Effector memory CD8-positive, alpha-beta T cell (primary cell): Measurements from ENCODE around the gene GPC6.

Source experiments
- ATAC-seq: fragments of 150-1000 bp; cut with Tn5 transposase; replicated peaks from 2 replicates; pipeline ENCODE4 v1.10.0; 2021; ENCODE audit warnings: mild to moderate bottlenecking, moderate library complexity
- DNase-seq, 3 experiments: peaks; one replicate each; pipeline ENCODE4 v3.0.0; 2021
- H3K27ac Mint-ChIP-seq, 2 donors: one replicate each; pipeline ENCODE4 v1.8.0; 2022; ENCODE audit warnings: mild to moderate bottlenecking in 2 of 2, mixed read lengths in 2 of 2, moderate library complexity in 2 of 2
- H3K27me3 Mint-ChIP-seq, 2 donors: one replicate each; pipeline ENCODE4 v1.8.0; 2022; ENCODE audit warnings: mixed read lengths in 2 of 2
- H3K36me3 Mint-ChIP-seq: one replicate; pipeline ENCODE4 v1.8.0; 2022; ENCODE audit warnings: mild to moderate bottlenecking, moderate library complexity, mixed read lengths; ENCODE audit not compliant: insufficient read depth
- H3K4me1 Mint-ChIP-seq, 2 donors: one replicate each; pipeline ENCODE4 v1.8.0; 2022; ENCODE audit warnings: low read depth in 2 of 2, mixed read lengths in 2 of 2
- H3K4me3 Mint-ChIP-seq, 2 donors: one replicate each; pipeline ENCODE4 v1.8.0; 2022; ENCODE audit warnings: mild to moderate bottlenecking in 2 of 2, mixed read lengths in 2 of 2, moderate library complexity in 2 of 2
- H3K9me3 Mint-ChIP-seq, 2 donors: one replicate each; pipeline ENCODE4 v1.8.0; 2022; ENCODE audit warnings: mixed read lengths in 2 of 2

Gene GPC6

DNA sequence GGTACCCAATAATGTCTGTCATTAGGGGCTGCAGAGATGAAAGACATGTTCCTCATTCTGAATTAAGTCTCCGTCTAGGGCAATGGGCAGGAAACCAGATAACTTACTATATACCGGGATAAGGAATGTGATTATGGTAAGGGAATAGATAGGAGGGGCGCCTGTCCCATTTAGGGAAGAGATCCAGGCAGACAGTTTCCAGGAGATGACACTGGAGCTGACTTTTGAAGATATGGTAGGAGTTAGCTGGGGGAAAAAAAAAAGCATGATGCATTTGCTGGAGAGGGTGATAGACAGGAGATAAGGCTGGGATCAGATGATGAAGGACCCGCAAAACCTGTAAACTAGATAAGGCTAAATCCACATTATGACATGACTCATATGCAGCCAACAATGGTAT lies 912.2 kb downstream of the GPC6 start:
- Mint-ChIP-seq H3K4me1 (no peaks in the 10 kb centered on the region), H3K27ac (no peak overlapping the region), H3K9me3 (no peaks in the 10 kb centered on the region), H3K27me3 (peaks cover 0 to 6% of the 10 kb centered on the region in 2 donors), H3K4me3 (no peak overlapping the region), H3K36me3 (no peaks in the 10 kb centered on the region)
- DNase-seq, result no peak
- no peak for ATAC-seq

- Mint-ChIP-seq H3K4me3 (no peak overlapping the region), H3K27ac (no peak overlapping the region), H3K36me3 (no peaks in the 10 kb centered on the region), H3K4me1 (no peaks in the 10 kb centered on the region), H3K9me3 (no peaks in the 10 kb centered on the region), H3K27me3 (peaks cover 0 to 6% of the 10 kb centered on the region in 2 donors)
- DNase-seq, result no peak
- no peak for ATAC-seq
These were observed 912.9 kb downstream of the GPC6 start for GRCh38 chr13:94139393-94139995.

DNA sequence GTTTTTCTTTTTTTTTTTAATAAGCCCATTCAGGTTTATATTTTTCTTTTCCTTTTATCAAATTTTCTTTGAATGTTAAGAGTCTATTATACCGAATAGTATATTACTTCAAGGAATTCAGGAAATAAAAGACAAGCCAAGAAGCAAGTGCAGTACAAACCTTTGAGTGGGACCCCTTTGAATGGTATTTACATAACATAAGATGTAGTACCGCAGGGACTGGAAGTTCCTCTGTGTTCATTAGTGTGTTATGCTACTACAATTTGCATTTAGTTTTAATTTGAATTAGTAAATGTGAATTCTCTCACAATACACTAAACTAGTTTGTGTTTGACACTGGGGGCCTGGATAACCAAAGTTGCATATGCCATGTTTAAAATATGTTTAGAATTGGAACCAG lies 913.4 kb downstream of the GPC6 start:
- ATAC-seq (no peak), DNase-seq (no peak)
- Mint-ChIP-seq H3K36me3 (no peaks in the 10 kb centered on the region), H3K4me3 (no peak overlapping the region), H3K27me3 (peaks cover 0 to 6% of the 10 kb centered on the region in 2 donors), H3K9me3 (no peaks in the 10 kb centered on the region), H3K4me1 (no peaks in the 10 kb centered on the region), H3K27ac (no peak overlapping the region)

- H3K27ac Mint-ChIP-seq, result no peak overlapping the region
- no peaks in the 10 kb centered on the region for H3K36me3 Mint-ChIP-seq
- ATAC-seq (no peak), DNase-seq (no peak)
- H3K27me3 Mint-ChIP-seq, result peaks cover 0 to 6% of the 10 kb centered on the region in 2 donors
- H3K4me3 Mint-ChIP-seq, result no peak overlapping the region
- H3K9me3 Mint-ChIP-seq, result no peaks in the 10 kb centered on the region
- no peaks in the 10 kb centered on the region for H3K4me1 Mint-ChIP-seq
These were observed 913.9 kb downstream of the GPC6 start for GRCh38 chr13:94140511-94140910.

GRCh38 chr13:94143624-94144350 lies 917.2 kb downstream of the GPC6 start:
- ATAC-seq (no peak), DNase-seq (no peak)
- Mint-ChIP-seq H3K27me3 (peaks cover 0 to 8% of the 10 kb centered on the region in 2 donors), H3K27ac (no peak overlapping the region), H3K4me3 (no peak overlapping the region), H3K4me1 (no peaks in the 10 kb centered on the region), H3K9me3 (no peaks in the 10 kb centered on the region), H3K36me3 (no peaks in the 10 kb centered on the region)

DNA sequence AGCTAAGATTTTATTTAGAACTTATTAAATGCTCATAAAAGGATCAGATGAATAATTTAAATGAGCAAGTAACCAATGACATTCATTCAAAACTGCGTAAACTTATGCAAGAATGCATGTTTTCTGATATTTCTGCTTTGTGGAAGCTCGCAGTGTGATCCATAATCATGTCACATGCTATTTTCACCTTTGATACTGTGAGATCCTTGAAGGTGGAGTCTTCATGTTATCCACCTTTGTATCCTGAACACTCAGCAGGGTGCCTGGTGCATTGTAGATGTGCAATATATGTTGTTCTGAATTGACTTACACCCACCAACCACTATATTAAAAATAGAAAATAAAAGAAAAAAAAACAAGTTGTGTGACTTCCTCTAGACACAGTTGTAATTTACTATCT lies 919.4 kb downstream of the GPC6 start:
- no peak for DNase-seq
- peaks cover 20 to 29% of the 10 kb centered on the region in 2 donors for H3K27me3 Mint-ChIP-seq
- H3K27ac Mint-ChIP-seq, result no peak overlapping the region
- no peak overlapping the region for H3K4me3 Mint-ChIP-seq
- no peaks in the 10 kb centered on the region for H3K4me1 Mint-ChIP-seq
- no peaks in the 10 kb centered on the region for H3K36me3 Mint-ChIP-seq
- no peak for ATAC-seq
- no peaks in the 10 kb centered on the region for H3K9me3 Mint-ChIP-seq

GRCh38 chr13:94153586-94153985 lies 927.0 kb downstream of the GPC6 start:
- DNase-seq, result no peak
- peaks cover 0 to 2% of the 10 kb centered on the region in 2 donors for H3K4me1 Mint-ChIP-seq
- no peak overlapping the region for H3K27ac Mint-ChIP-seq
- peaks cover 34 to 42% of the 10 kb centered on the region in 2 donors for H3K27me3 Mint-ChIP-seq
- no peak for ATAC-seq
- H3K36me3 Mint-ChIP-seq, result no peaks in the 10 kb centered on the region
- H3K4me3 Mint-ChIP-seq, result no peak overlapping the region
- no peaks in the 10 kb centered on the region for H3K9me3 Mint-ChIP-seq

DNA sequence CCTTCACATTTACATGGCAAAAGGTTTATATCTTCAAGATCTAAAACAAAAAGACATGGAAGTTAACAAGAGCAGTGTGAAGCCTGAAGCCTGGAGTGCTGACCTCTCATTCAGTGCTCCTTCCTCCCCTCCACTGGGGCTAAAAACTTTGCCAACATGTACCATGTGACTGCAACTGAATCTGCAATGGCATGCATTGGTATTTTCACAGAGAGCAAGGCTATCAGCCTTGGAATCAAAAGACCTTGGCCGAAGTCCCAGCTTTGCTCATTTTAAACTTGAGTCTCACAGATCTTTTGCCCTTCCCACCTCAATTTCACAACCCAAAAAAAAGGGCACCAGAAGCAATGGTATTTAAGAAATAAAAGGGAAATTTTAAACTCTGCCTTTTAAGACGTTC lies 927.8 kb downstream of the GPC6 start:
- Mint-ChIP-seq H3K27ac (no peak overlapping the region), H3K4me3 (no peak overlapping the region), H3K27me3 (peaks cover 28 to 34% of the 10 kb centered on the region in 2 donors), H3K36me3 (no peaks in the 10 kb centered on the region), H3K9me3 (no peaks in the 10 kb centered on the region), H3K4me1 (peaks cover 0 to 2% of the 10 kb centered on the region in 2 donors)
- ATAC-seq (no peak), DNase-seq (no peak)

GRCh38 chr13:94157705-94158218 lies 931.2 kb downstream of the GPC6 start:
- no peak for ATAC-seq
- peaks cover 14 to 15% of the 10 kb centered on the region in 2 donors for H3K27me3 Mint-ChIP-seq

DNA sequence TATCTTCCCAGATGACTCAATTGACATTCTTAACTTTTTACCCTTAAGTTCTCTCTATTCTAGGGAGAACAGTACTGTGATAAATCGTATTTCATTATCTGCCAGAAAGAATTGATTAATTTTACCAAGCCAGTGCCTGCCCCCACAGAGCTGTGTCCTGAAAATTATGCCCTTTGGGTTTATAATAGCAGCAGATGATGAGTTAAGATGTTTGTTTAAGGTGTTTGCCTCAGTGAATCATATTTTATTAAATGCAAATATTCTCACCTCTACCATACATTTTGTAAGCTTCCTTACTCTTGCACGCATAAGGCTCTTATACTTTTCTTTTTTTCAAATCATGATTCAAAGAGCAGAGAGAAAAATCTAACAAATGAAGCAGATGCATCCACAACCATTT lies 934.3 kb downstream of the GPC6 start:
- DNase-seq, result no peak
- Mint-ChIP-seq H3K4me3 (no peak overlapping the region), H3K27me3 (peaks cover 0 to 7% of the 10 kb centered on the region in 2 donors), H3K4me1 (peaks cover 0 to 3% of the 10 kb centered on the region in 2 donors), H3K36me3 (peaks cover 3% of the 10 kb centered on the region), H3K9me3 (no peaks in the 10 kb centered on the region), H3K27ac (no peak overlapping the region)
- no peak for ATAC-seq

More at GRCh38 chr13:94157705-94158218, 931.2 kb downstream of the GPC6 start:
- H3K4me3 Mint-ChIP-seq, result no peak overlapping the region
- H3K4me1 Mint-ChIP-seq, result peaks cover 0 to 3% of the 10 kb centered on the region in 2 donors
- H3K27ac Mint-ChIP-seq, result peak overlapping the region in 1 of 2 donors; percentile 7
- H3K9me3 Mint-ChIP-seq, result no peaks in the 10 kb centered on the region
- DNase-seq, result no peak
- H3K36me3 Mint-ChIP-seq, result peaks cover 3% of the 10 kb centered on the region

GRCh38 chr13:94162289-94162688 lies 935.7 kb downstream of the GPC6 start:
- H3K4me3 Mint-ChIP-seq, result no peak overlapping the region
- H3K4me1 Mint-ChIP-seq, result peaks cover 0 to 1% of the 10 kb centered on the region in 2 donors
- peaks cover 0 to 5% of the 10 kb centered on the region in 2 donors for H3K27me3 Mint-ChIP-seq
- H3K27ac Mint-ChIP-seq, result no peak overlapping the region
- H3K9me3 Mint-ChIP-seq, result no peaks in the 10 kb centered on the region
- ATAC-seq, result no peak
- H3K36me3 Mint-ChIP-seq, result peaks cover 3% of the 10 kb centered on the region
- DNase-seq, result no peak

DNA sequence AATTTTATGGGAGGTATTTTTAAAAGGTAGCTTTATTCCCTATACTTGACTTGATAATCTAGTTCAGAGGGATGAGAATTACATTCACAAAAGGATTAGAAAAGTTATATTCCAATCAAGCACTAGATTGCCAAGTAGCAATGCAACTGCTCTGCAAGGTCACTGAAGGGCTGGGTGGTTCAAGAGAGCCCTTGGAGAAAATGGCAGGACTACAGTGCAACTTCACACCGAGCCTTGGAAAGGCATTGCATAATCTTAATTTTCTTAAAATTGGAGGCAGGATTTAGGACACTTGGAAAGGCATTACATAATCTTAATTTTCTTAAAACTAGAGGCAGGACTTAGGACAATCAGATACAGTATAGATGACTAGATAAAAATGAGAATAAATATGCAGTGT lies 936.9 kb downstream of the GPC6 start:
- ATAC-seq, result no peak
- H3K4me1 Mint-ChIP-seq, result peaks cover 0 to 1% of the 10 kb centered on the region in 2 donors
- H3K9me3 Mint-ChIP-seq, result no peaks in the 10 kb centered on the region
- H3K27me3 Mint-ChIP-seq, result peaks cover 0 to 5% of the 10 kb centered on the region in 2 donors
- H3K27ac Mint-ChIP-seq, result no peak overlapping the region
- no peak overlapping the region for H3K4me3 Mint-ChIP-seq
- DNase-seq, result no peak
- peaks cover 3% of the 10 kb centered on the region for H3K36me3 Mint-ChIP-seq

- H3K4me3 Mint-ChIP-seq, result no peak overlapping the region
- H3K9me3 Mint-ChIP-seq, result no peaks in the 10 kb centered on the region
- H3K4me1 Mint-ChIP-seq, result no peaks in the 10 kb centered on the region
- H3K27ac Mint-ChIP-seq, result no peak overlapping the region
- H3K36me3 Mint-ChIP-seq, result no peaks in the 10 kb centered on the region
- DNase-seq (no peak), ATAC-seq (no peak)
- peaks cover 25 to 33% of the 10 kb centered on the region in 2 donors for H3K27me3 Mint-ChIP-seq
These were observed 942.3 kb downstream of the GPC6 start for GRCh38 chr13:94168783-94169453.
